ENCODE measurements around the gene PIK3C2G.
"Not testable (repeated sequence)": the region's sequence is repeated elsewhere in the genome, so short reads cannot be mapped to it uniquely, and the experiment has no call there.

The PIK3C2G gene

DNA sequence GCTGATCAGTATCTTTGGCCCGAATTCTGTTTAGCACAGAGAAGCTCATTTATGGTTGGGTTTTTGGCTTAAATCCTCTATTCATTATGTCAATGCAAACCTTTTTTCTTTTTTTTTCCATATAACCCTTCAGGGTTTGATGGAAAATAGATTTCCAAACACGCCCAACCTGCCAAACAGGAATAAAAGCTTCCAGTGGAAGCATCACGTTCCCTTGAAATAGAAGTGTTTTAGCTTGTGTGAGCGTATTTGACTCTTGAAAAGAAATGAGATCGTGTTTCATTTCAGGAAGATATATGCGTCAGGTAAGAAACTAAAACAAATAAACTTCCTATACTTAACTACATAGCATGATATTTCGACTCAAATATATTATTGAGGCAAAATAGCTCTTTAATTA lies at the start of gene PIK3C2G:
Gene PIK3C2G (plus strand): TSS at position 246 of the 400 bp plus-strand sequence. CDS start 20,564 bp downstream, outside the sequence.
- Mint-ChIP-seq H3K27me3 (no peaks in the 10 kb centered on the region), H3K36me3 (ENCODE audit: low read depth) (no peaks in the 10 kb centered on the region), H3K4me3 (no peak within 1 kb of the TSS), H3K27ac (no peak within 1 kb of the TSS), H3K4me1 (ENCODE audit: low read depth) (no peaks in the 10 kb centered on the region), H3K9me3 (peaks cover 6% of the 10 kb centered on the region)

GRCh38 chr12:18217966-18218365 lies 43.4 kb upstream of the PIK3C2G start:
- H3K4me3 Mint-ChIP-seq, result no peak overlapping the region
- no peaks in the 10 kb centered on the region for H3K36me3 Mint-ChIP-seq (ENCODE audit: low read depth)
- no peaks in the 10 kb centered on the region for H3K27me3 Mint-ChIP-seq
- no peaks in the 10 kb centered on the region for H3K9me3 Mint-ChIP-seq
- no peak overlapping the region for H3K27ac Mint-ChIP-seq
- H3K4me1 Mint-ChIP-seq (ENCODE audit: low read depth), result no peaks in the 10 kb centered on the region

DNA sequence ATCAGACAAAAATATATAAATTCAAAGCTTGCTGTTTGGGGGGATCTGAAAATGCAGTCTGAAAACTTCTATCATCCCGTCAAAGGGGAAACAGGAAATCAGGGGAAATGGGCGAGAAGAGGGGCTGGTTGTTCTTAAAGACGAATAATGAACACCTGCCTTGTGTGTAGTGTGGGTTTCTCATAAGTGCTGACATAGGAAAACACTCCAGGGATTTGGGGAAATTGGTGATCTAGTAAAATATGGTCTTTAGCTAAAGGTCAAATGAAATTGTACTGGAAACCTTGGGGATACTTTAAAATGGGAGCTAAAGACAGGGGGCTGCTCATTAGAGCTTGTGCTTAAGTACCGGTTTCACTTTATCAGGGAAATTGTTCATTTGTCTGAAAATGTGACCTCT lies 39.6 kb upstream of the PIK3C2G start:
- Mint-ChIP-seq H3K27ac (no peak overlapping the region), H3K27me3 (no peaks in the 10 kb centered on the region), H3K4me3 (no peak overlapping the region), H3K36me3 (ENCODE audit: low read depth) (no peaks in the 10 kb centered on the region), H3K4me1 (ENCODE audit: low read depth) (no peaks in the 10 kb centered on the region), H3K9me3 (no peaks in the 10 kb centered on the region)

DNA sequence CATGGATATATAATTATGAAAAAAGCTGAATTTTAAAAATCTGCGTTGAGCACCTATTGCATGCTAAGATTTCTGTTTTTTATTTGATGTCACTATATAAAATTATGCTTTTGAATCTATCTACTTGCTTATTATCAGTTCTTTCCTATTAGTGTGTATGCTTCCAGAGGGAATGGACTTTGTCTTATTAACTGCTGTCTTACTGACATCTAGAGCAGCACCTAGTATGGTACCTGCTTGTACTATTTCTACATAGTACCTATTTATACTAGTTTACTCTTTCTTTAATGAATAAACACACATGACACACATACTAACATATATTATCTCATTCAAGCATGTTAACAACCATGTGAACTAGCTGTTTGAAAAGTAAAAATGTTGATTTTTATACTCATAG lies 38.6 kb upstream of the PIK3C2G start:
- H3K36me3 Mint-ChIP-seq (ENCODE audit: low read depth), result no peaks in the 10 kb centered on the region
- no peaks in the 10 kb centered on the region for H3K9me3 Mint-ChIP-seq
- H3K4me3 Mint-ChIP-seq, result no peak overlapping the region
- no peak overlapping the region for H3K27ac Mint-ChIP-seq
- H3K4me1 Mint-ChIP-seq (ENCODE audit: low read depth), result no peaks in the 10 kb centered on the region
- no peaks in the 10 kb centered on the region for H3K27me3 Mint-ChIP-seq

- Mint-ChIP-seq H3K4me3 (no peak overlapping the region), H3K4me1 (ENCODE audit: low read depth) (no peaks in the 10 kb centered on the region), H3K27ac (no peak overlapping the region), H3K9me3 (no peaks in the 10 kb centered on the region), H3K27me3 (no peaks in the 10 kb centered on the region), H3K36me3 (ENCODE audit: low read depth) (no peaks in the 10 kb centered on the region)
Observed at GRCh38 chr12:18224745-18225144, 36.6 kb upstream of the PIK3C2G start.

GRCh38 chr12:18239526-18239925 lies 21.8 kb upstream of the PIK3C2G start:
- Mint-ChIP-seq H3K27me3 (no peaks in the 10 kb centered on the region), H3K9me3 (no peaks in the 10 kb centered on the region), H3K4me1 (ENCODE audit: low read depth) (no peaks in the 10 kb centered on the region)

DNA sequence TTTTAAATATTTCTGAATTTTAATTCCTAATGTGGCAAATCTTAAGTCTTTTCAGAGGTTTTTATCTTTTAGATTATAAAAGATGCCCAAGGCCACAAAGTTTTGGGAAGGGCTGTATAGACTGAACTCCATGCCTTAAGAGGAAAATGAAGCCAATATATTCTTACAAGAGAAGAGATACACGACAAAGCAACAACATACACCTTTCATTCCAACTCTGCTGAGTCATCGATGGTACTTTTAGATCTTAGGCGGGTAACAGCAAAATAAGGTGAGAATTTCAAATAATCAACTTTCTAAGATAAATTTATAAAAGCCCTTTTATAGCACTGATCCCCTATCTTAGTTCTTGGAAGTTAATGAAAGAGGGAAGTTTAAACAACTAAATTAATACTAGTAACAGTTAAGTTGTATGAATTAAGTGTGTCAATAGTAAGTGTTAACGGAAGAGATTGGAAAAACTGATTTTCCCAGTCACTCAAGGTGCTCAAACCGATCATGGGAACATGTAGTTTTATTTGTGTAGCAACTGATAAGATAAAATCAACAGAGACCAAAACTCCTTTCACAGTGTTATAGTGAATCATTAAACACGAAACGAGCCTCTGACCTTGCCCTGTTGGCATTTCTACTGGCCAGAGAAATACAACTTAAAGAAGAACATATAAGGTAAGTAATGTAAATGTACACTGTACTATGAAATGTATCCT lies 18.8 kb upstream of the PIK3C2G start:
- H3K4me1 Mint-ChIP-seq (ENCODE audit: low read depth), result no peaks in the 10 kb centered on the region
- H3K4me3 Mint-ChIP-seq, result no peak overlapping the region
- no peaks in the 10 kb centered on the region for H3K36me3 Mint-ChIP-seq (ENCODE audit: low read depth)
- H3K9me3 Mint-ChIP-seq, result no peaks in the 10 kb centered on the region
- H3K27me3 Mint-ChIP-seq, result no peaks in the 10 kb centered on the region
- H3K27ac Mint-ChIP-seq, result no peak overlapping the region

More at GRCh38 chr12:18239526-18239925, 21.8 kb upstream of the PIK3C2G start:
- Mint-ChIP-seq H3K4me3 (no peak overlapping the region), H3K36me3 (ENCODE audit: low read depth) (no peaks in the 10 kb centered on the region), H3K27ac (no peak overlapping the region)

DNA sequence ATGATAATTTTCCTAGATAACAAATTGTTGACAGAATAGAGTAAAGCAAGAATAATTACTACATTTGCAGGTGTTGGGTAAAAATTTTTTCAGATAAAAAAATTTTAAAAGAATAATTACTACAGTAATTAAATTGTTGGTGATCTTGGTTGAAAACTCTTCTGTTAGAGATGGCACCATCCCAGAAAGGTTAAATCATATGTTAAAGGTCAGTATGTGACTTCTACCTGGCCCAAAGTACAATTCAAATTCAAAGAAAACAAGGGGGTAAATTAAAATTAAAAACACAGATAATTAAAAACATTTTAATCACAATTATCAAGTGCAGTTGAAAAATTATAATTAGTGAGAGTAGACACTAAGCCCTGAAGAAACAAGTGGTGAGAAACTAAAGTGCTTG lies 18.1 kb upstream of the PIK3C2G start:
- Mint-ChIP-seq H3K9me3 (no peaks in the 10 kb centered on the region), H3K27me3 (no peaks in the 10 kb centered on the region), H3K27ac (no peak overlapping the region), H3K4me1 (ENCODE audit: low read depth) (no peaks in the 10 kb centered on the region), H3K4me3 (no peak overlapping the region), H3K36me3 (ENCODE audit: low read depth) (no peaks in the 10 kb centered on the region)

DNA sequence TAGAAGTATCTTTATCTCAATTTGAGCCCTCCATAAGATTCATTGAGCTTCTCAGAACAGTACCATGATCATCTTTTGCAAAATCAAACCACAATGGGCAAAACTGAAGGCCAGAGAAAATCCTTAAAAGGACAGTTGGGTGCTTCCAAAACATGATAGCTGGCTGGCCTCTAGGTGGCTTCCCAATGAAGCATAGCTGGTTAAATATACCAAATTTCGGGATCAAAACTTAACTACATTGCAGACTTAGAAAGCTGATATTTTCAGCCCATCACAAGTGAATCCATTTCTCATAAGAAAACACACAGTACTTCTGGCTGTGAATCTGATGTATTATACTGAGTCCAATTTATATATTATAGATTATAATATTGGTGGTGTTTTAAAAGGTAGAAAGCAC lies 15.3 kb upstream of the PIK3C2G start:
- H3K9me3 Mint-ChIP-seq, result no peaks in the 10 kb centered on the region
- no peak overlapping the region for H3K4me3 Mint-ChIP-seq
- no peaks in the 10 kb centered on the region for H3K36me3 Mint-ChIP-seq (ENCODE audit: low read depth)
- no peaks in the 10 kb centered on the region for H3K4me1 Mint-ChIP-seq (ENCODE audit: low read depth)
- H3K27me3 Mint-ChIP-seq, result no peaks in the 10 kb centered on the region
- H3K27ac Mint-ChIP-seq, result no peak overlapping the region

DNA sequence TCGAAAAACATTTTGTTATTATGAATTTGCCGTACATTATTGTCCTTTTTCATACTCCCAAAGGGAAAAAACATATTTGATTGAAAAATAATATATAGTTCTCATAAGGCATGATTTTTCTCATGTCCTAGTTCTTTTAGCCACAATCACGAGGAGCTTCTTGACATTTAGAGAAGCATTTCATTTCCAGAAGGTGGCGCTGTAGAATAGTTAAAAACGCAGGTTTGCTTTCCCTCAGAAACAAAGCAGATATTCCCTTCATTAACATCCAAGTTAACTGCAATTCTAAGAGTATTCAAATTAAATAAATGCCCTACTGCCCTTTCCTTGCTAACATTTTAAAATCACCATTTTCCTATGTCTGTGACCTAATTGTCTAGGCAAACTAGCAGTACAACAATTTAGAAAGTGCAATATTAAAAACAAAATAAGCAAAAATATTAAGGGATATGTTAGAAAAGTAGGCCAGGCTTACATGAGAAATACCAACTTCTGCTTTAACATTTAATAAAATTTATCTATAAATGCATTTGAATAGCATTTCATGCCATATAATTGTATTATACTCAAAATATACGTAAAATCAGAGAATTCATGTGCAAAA lies 10.9 kb upstream of the PIK3C2G start:
- no peaks in the 10 kb centered on the region for H3K27me3 Mint-ChIP-seq
- no peak overlapping the region for H3K4me3 Mint-ChIP-seq
- peaks cover 2% of the 10 kb centered on the region for H3K9me3 Mint-ChIP-seq
- H3K27ac Mint-ChIP-seq, result no peak overlapping the region
- no peaks in the 10 kb centered on the region for H3K4me1 Mint-ChIP-seq (ENCODE audit: low read depth)
- no peaks in the 10 kb centered on the region for H3K36me3 Mint-ChIP-seq (ENCODE audit: low read depth)

DNA sequence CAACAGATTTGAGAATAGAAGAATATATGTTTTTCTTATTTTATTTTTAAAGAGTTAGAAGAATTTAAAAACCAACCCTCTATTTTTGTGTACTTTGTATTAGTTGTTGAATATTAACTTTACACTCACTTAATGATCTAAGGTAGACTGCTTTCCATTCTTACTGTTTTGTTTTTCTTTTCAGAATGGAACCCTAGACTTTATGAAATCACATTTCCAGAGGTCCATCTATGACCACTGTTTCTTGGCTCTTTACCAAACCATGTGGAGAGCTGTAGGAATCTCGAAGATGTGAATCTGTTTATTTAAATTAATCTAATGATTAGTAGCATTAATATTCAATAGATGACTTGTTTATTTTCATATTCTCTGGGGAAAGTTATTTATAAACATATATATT lies 7.2 kb upstream of the PIK3C2G start:
- Mint-ChIP-seq H3K4me3 (no peak overlapping the region), H3K27ac (no peak overlapping the region), H3K4me1 (ENCODE audit: low read depth) (no peaks in the 10 kb centered on the region), H3K9me3 (peaks cover 11% of the 10 kb centered on the region), H3K27me3 (no peaks in the 10 kb centered on the region), H3K36me3 (ENCODE audit: low read depth) (no peaks in the 10 kb centered on the region)

DNA sequence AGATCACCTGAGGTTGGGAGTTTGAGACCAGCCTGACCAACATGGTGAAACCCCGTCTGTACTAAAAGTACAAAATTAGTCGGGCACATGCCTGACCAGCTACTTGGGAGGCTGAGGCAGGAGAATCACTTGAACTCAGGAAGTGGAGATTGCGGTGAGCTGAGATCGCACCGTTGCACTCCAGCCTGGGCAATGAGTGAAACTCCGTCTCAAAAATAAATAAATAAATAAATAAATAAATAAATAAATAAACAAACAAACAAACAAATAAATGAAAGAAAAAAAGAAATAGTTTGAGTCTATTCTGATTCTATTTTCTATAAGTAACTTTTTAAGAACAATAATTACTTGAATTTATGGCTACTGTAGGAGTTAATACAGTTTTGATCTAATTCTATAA lies 6.3 kb upstream of the PIK3C2G start:
- H3K36me3 Mint-ChIP-seq (ENCODE audit: low read depth); H3K27ac Mint-ChIP-seq; H3K4me3 Mint-ChIP-seq; H3K4me1 Mint-ChIP-seq (ENCODE audit: low read depth); H3K27me3 Mint-ChIP-seq: not testable (repeated sequence)
- peaks cover 11% of the 10 kb centered on the region for H3K9me3 Mint-ChIP-seq

DNA sequence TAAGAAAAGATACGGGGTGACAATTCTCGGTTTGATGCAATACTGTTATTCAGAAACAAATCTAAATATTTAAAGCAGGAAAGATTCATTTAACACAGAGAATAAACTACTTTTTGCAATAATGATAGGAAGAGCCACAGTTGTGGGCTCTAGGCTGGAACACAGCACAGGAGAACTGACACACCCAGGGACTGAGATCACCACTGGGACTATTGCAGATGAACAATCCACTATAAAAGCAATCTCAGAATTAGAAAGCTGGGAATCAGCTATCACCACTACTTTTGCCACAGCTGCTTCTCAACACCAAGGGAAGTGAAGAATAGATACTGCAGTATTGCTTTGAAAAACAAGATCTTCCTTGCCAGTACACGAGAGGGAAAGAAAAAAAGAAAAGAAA lies 4.1 kb upstream of the PIK3C2G start:
- H3K9me3 Mint-ChIP-seq, result peaks cover 11% of the 10 kb centered on the region
- no peaks in the 10 kb centered on the region for H3K27me3 Mint-ChIP-seq
- H3K4me1 Mint-ChIP-seq (ENCODE audit: low read depth), result no peaks in the 10 kb centered on the region
- H3K4me3 Mint-ChIP-seq, result no peak overlapping the region
- no peak overlapping the region for H3K27ac Mint-ChIP-seq
- no peaks in the 10 kb centered on the region for H3K36me3 Mint-ChIP-seq (ENCODE audit: low read depth)

DNA sequence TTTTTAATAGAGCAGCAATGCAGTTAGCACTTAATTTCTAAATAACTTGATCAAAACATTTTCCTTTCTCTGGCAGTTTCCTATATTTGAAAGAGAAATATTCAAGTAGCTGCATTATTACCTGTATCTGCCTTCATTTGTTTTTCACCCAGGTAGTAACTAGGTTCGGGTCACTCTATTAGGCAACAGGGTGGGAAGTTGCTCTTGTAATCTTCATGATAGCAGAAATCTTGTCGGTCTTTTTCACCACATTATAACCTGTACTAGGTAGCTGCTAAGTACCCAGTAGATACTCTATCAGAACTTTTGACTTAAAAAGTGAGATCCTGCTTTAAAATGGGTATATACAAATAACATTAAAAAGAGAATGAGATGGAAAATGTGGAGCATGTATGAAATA lies 2.4 kb upstream of the PIK3C2G start:
- H3K36me3 Mint-ChIP-seq (ENCODE audit: low read depth), result no peaks in the 10 kb centered on the region
- H3K9me3 Mint-ChIP-seq, result peaks cover 11% of the 10 kb centered on the region
- no peak overlapping the region for H3K27ac Mint-ChIP-seq
- H3K27me3 Mint-ChIP-seq, result no peaks in the 10 kb centered on the region
- H3K4me1 Mint-ChIP-seq (ENCODE audit: low read depth), result no peaks in the 10 kb centered on the region
- no peak overlapping the region for H3K4me3 Mint-ChIP-seq

DNA sequence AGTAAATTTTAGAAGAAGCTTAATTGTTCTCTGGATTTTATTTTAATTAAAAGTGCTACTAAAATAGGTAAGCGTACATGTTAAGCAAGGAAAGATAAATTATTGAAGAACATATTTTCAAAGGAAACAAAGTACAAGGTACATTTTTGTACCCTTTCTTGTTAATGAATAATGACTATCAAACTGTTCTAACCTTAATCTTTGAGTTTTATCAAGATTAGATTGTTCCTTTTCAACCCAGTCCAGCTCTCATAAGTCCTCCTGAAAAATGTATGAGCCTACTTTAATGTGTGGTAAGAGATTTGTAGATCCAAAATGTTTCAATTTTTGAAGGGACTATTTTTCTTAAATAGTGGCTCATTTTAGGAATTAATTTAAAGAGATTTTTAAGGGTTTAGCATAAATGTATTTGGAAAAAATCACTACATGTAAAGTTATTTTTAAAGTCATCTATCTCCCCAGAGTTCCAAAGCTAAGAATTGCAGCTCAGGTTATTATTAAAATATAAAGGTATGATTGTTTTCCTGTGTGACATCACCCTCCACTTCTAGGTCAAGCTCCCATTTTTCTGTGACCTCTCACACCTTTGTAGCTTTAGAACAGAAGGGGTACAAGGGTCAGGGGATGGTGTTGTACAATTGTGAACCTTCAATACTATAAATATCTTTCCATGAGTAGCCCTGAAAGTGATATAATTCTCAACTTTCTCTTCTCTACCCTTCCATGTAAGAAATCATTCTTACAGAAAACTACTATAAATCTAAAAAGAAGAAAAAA lies 1.2 kb upstream of the PIK3C2G start:
- no peaks in the 10 kb centered on the region for H3K27me3 Mint-ChIP-seq
- H3K27ac Mint-ChIP-seq, result no peak overlapping the region
- no peak overlapping the region for H3K4me3 Mint-ChIP-seq
- peaks cover 11% of the 10 kb centered on the region for H3K9me3 Mint-ChIP-seq
- H3K4me1 Mint-ChIP-seq (ENCODE audit: low read depth), result no peaks in the 10 kb centered on the region
- no peaks in the 10 kb centered on the region for H3K36me3 Mint-ChIP-seq (ENCODE audit: low read depth)

Data from stimulated activated naive CD8-positive, alpha-beta T cell treated with anti-CD3 and anti-CD28 coated beads, Interleukin-15, Interleukin-2, amounts not matched to agents 100 ng/mL and 50 ng/mL, for 24 hours (primary cell).